Liver (tissue), 9 donors: ENCODE data around the gene GRIN2A. TPM values are rescaled to one million over a fixed set of nuclear protein-coding genes. Genes with fewer than 3 reads are reported as not detected.

Source experiments
- DNase-seq: peaks from one replicate; pipeline ENCODE4 v3.0.0-alpha.2; 2017; ENCODE audit warnings: low spot score
- H3K27ac ChIP-seq, 2 donors: one replicate each; pipeline ENCODE4 v1.7.0; 2013; ENCODE audit warnings: inconsistent platforms in 2 of 2, low read length in 2 of 2, control low read depth in 1 of 2, low read depth in 1 of 2, mild to moderate bottlenecking in 1 of 2
- H3K27me3 ChIP-seq, 4 donors: one replicate each; pipeline versions ENCODE4 v1.6.1 to v1.7.0; 2013; ENCODE audit warnings: low read length in 3 of 4, inconsistent platforms in 1 of 4, mild to moderate bottlenecking in 1 of 4, moderate library complexity in 1 of 4; ENCODE audit not compliant: control insufficient read depth in 4 of 4, insufficient read depth in 4 of 4
- H3K36me3 ChIP-seq, 4 donors: one replicate each; pipeline versions ENCODE4 v1.6.1 to v1.7.0; 2013; ENCODE audit warnings: low read length in 3 of 4, mild to moderate bottlenecking in 3 of 4, low read depth in 1 of 4, moderate library complexity in 1 of 4; ENCODE audit not compliant: control insufficient read depth in 4 of 4, insufficient read depth in 3 of 4
- H3K4me1 ChIP-seq, 4 donors: one replicate each; pipeline versions ENCODE4 v1.6.1 to v1.7.0; 2013; ENCODE audit warnings: low read length in 3 of 4, mild to moderate bottlenecking in 3 of 4, moderate library complexity in 1 of 4; ENCODE audit not compliant: control insufficient read depth in 4 of 4, insufficient read depth in 4 of 4
- H3K4me3 ChIP-seq, 3 donors: one replicate each; pipeline versions ENCODE4 v1.6.1 to v1.7.0; 2013; ENCODE audit warnings: low read length in 3 of 3, control low read depth in 1 of 3, low read depth in 1 of 3, mild to moderate bottlenecking in 1 of 3
- H3K9ac ChIP-seq, 2 donors: one replicate each; pipeline ENCODE4 v1.7.0; 2013; ENCODE audit warnings: low read length in 2 of 2, mild to moderate bottlenecking in 2 of 2, moderate library complexity in 2 of 2, control low read depth in 1 of 2, low read depth in 1 of 2
- H3K9me3 ChIP-seq, 4 donors: one replicate each; pipeline versions ENCODE4 v1.6.1 to v1.7.0; 2013; ENCODE audit warnings: low read length in 3 of 4; ENCODE audit not compliant: control insufficient read depth in 4 of 4
- ATF3 ChIP-seq: IDR thresholded peaks from 2 replicates; pipeline ENCODE4 v1.6.1; 2016; ENCODE audit warnings: antibody characterized with exemption
- EGR1 ChIP-seq, 2 donors: IDR thresholded peaks; 2 replicates each; pipeline ENCODE4 v1.6.1; 2016 to 2018; ENCODE audit warnings: antibody characterized with exemption in 2 of 2, low read depth in 2 of 2
- FOXA1 ChIP-seq: IDR thresholded peaks from 2 replicates; pipeline ENCODE4 v1.6.1; 2016; ENCODE audit warnings: antibody characterized with exemption
- FOXA2 ChIP-seq: IDR thresholded peaks from 2 replicates; pipeline ENCODE4 v1.6.1; 2016; ENCODE audit warnings: antibody characterized with exemption
- GABPA ChIP-seq, 2 donors: IDR thresholded peaks in 1 of 2; conservative IDR thresholded peaks in 1 of 2; 2 replicates each; pipeline ENCODE4 v1.6.1; 2016; ENCODE audit warnings: antibody characterized with exemption in 2 of 2, mild to moderate bottlenecking in 1 of 2, moderate library complexity in 1 of 2
- HNF4A ChIP-seq, 2 donors: conservative IDR thresholded peaks; 2 replicates each; pipeline ENCODE4 v1.6.1; 2016; ENCODE audit warnings: antibody characterized with exemption in 2 of 2, mild to moderate bottlenecking in 2 of 2
- HNF4G ChIP-seq: IDR thresholded peaks from 2 replicates; pipeline ENCODE4 v1.6.1; 2016; ENCODE audit warnings: antibody characterized with exemption
- JUND ChIP-seq, 2 donors: IDR thresholded peaks; 2 replicates each; pipeline ENCODE4 v1.6.1; 2016; ENCODE audit warnings: antibody characterized with exemption in 2 of 2
- MAX ChIP-seq: IDR thresholded peaks from 2 replicates; pipeline ENCODE4 v1.6.1; 2016; ENCODE audit warnings: antibody characterized with exemption
- NR2F2 ChIP-seq: IDR thresholded peaks from 2 replicates; pipeline ENCODE4 v1.6.1; 2016; ENCODE audit warnings: antibody characterized with exemption
- RAD21 ChIP-seq, 2 donors: IDR thresholded peaks; 2 replicates each; pipeline ENCODE4 v1.6.1; 2016; ENCODE audit warnings: antibody characterized with exemption in 2 of 2, mild to moderate bottlenecking in 2 of 2
- REST ChIP-seq: IDR thresholded peaks from 2 replicates; pipeline ENCODE4 v1.6.1; 2016; ENCODE audit warnings: antibody characterized with exemption, mild to moderate bottlenecking
- RXRA ChIP-seq, 2 donors: IDR thresholded peaks; 2 replicates each; pipeline ENCODE4 v1.6.1; 2017 to 2018; ENCODE audit warnings: antibody characterized with exemption in 2 of 2, mild to moderate bottlenecking in 1 of 2
- SP1 ChIP-seq: IDR thresholded peaks from 2 replicates; pipeline ENCODE4 v1.6.1; 2018; ENCODE audit warnings: antibody characterized with exemption, mild to moderate bottlenecking
- TAF1 ChIP-seq: conservative IDR thresholded peaks from 2 replicates; pipeline ENCODE4 v1.6.1; 2016; ENCODE audit warnings: antibody characterized with exemption, mild to moderate bottlenecking
- YY1 ChIP-seq: IDR thresholded peaks from 2 replicates; pipeline ENCODE4 v1.6.1; 2016; ENCODE audit warnings: antibody characterized with exemption, mild to moderate bottlenecking
- ZBTB33 ChIP-seq: IDR thresholded peaks from 2 replicates; pipeline ENCODE4 v1.6.1; 2016; ENCODE audit warnings: antibody characterized with exemption
- WGBS: extraction: QIAGEN DNeasy Blood & Tissue Kit; methylation state at CpG from one replicate; pipeline ENCODE4 v1.1.7; 2013; 5-methylcytosine and 5-hydroxymethylcytosine counted together
- polyA plus RNA-seq, 2 donors: library from polyadenylated mRNA; stranded (reverse) in 1 of 2; unstranded in 1 of 2; fragments of 200-250 nt in 1 of 2; fragments of >200 nt in 1 of 2; fragmentation: Nextera tagmentation in 1 of 2; extraction: Ambion mirVana in 1 of 2; gene quantifications; one replicate each; pipeline versions ENCODE4 v1.2.1 to v1.2.3, GENCODE V29; 2013 to 2015
- total RNA-seq, 2 donors: library from RNA; depleted of rRNA; stranded (reverse); fragments of >200 nt; gene quantifications; one replicate each; pipeline ENCODE4 v1.2.3, GENCODE V29; 2014
- TF ChIP-seq, protein P1 (sequence below): fragments of 150-350 bp; IDR thresholded peaks from 2 replicates; pipeline ENCODE4 v1.5.1; 2017; ENCODE audit warnings: improper control_type of control experiment, low read depth, low read length; ENCODE audit not compliant: missing input control
- donor health status: healthy.
- donor health status: healthy.
- donor health status: healthy.
- donor health status: healthy.
- donor health status: healthy.

The GRIN2A gene
- total and polyA plus RNA-seq, 4 donors, result under 0.01 to 0.08 (median 0.07) TPM; not detected in 1

DNA sequence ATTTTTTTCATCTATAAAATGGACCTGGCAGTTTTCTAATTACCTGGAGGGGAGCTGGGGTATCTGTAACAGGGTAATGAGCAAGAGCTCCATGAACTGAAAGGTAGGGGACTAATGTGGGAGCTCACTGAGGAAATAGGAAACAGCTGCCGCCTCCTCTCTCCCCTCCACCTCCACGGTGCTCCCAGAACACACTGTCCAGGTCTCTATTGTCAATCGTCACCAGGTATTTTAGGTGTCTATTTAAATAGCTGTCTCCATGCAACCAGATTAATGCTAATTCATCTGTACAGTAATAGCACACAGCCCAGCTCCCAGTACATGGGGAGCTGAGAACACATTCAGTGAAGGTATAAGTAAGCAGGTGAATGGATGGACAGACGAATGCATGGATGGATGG is 233.3 kb downstream of the GRIN2A start:
- no peak for DNase-seq
- WGBS, result 79% methylated on average over 4 of the region's 4 CpGs
- Histone ChIP-seq H3K4me3 (no peak overlapping the region), H3K27me3 (no peaks in the 10 kb centered on the region), H3K9me3 (no peaks in the 10 kb centered on the region), H3K36me3 (no peaks in the 10 kb centered on the region), H3K4me1 (no peaks in the 10 kb centered on the region), H3K27ac (no peak overlapping the region), H3K9ac (no peak overlapping the region)
- TF ChIP-seq NR2F2, result no peak
- no peak for TF ChIP-seq TAF1
- no peak for TF ChIP-seq GABPA (IDR thresholded peaks at IDR 0.05 in 1 of 2, conservative IDR thresholded peaks at IDR 0.05 in 1 of 2)
- TF ChIP-seq EGR1 (IDR thresholded peaks at IDR 0.05; ENCODE audit: low read depth in 2 of 2), result no peak
- no peak for TF ChIP-seq ATF3
- TF ChIP-seq MAX, result no peak
- no peak for TF ChIP-seq YY1
- TF ChIP-seq HNF4G, result no peak
- TF ChIP-seq ZBTB33, result no peak
- TF ChIP-seq HNF4A (conservative IDR thresholded peaks at IDR 0.05), result no peak
- TF ChIP-seq JUND (IDR thresholded peaks at IDR 0.05), result no peak
- TF ChIP-seq RAD21 (IDR thresholded peaks at IDR 0.05), result no peak
- no peak for TF ChIP-seq FOXA1
- TF ChIP-seq, protein P1, sequence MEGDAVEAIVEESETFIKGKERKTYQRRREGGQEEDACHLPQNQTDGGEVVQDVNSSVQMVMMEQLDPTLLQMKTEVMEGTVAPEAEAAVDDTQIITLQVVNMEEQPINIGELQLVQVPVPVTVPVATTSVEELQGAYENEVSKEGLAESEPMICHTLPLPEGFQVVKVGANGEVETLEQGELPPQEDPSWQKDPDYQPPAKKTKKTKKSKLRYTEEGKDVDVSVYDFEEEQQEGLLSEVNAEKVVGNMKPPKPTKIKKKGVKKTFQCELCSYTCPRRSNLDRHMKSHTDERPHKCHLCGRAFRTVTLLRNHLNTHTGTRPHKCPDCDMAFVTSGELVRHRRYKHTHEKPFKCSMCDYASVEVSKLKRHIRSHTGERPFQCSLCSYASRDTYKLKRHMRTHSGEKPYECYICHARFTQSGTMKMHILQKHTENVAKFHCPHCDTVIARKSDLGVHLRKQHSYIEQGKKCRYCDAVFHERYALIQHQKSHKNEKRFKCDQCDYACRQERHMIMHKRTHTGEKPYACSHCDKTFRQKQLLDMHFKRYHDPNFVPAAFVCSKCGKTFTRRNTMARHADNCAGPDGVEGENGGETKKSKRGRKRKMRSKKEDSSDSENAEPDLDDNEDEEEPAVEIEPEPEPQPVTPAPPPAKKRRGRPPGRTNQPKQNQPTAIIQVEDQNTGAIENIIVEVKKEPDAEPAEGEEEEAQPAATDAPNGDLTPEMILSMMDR, result no peak
- no peak for TF ChIP-seq RXRA (IDR thresholded peaks at IDR 0.05)
- no peak for TF ChIP-seq SP1
- TF ChIP-seq REST, result no peak
- TF ChIP-seq FOXA2, result no peak
